Right lobe of liver (tissue), 4 donors: ENCODE measurements around the gene WNT7A.

Experiments
- CTCF ChIP-seq, 4 donors: fragments of 200-600 bp in 3 of 4; fragments of 450-650 bp in 1 of 4; IDR thresholded peaks; one replicate each; pipeline versions ENCODE4 v1.5.1 to v1.8.0; 2016 to 2022; ENCODE audit warnings: antibody characterized with exemption in 4 of 4, mild to moderate bottlenecking in 2 of 4
- POLR2A ChIP-seq: fragments of 450-650 bp; IDR thresholded peaks from one replicate; pipeline ENCODE4 v1.6.1; 2017; ENCODE audit warnings: antibody characterized with exemption, mild to moderate bottlenecking
- donor health status: DM: no; HTN: no; CAD: no.
- donor health status: DM: no; HTN: no; CAD: no.
- donor health status: DM: no; HTN: yes; CAD: no.

GRCh38 chr3:13870902-13871301 lies 9.0 kb downstream of the WNT7A start:
- TF ChIP-seq CTCF (IDR thresholded peaks at IDR 0.05) (no peak), POLR2A (no peak)
